Measurements from ENCODE around the gene ACTL7B.
"Not testable (repeated sequence)": the region's sequence is repeated elsewhere in the genome, so short reads cannot be mapped to it uniquely, and the experiment has no call there.

The ACTL7B gene

DNA sequence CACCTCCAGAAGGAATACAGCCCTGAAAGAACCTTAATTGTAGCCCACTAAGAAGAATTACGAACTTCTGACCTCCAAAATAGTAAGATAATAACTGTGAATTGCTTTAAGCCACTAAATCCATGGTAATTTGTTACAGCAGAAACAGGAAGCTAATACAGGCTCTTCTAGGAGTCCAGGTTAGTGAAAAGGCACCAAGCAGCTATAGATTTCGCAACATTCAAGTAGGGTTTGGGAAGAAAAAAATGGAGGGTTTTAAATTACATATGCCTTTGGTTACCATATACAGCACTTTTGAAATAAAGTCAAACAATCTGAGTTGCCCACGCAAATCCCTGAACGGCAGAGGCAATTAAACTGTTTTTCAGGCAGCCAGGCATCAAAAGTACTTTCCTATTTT is 4.6 kb upstream of the ACTL7B start:
- Histone ChIP-seq H3K9me3 (ENCODE audit: control insufficient read depth in 1 of 2, low read length in 2 of 2) (no peaks in the 10 kb centered on the region), H3K27ac (ENCODE audit: low read depth, low read length) (no peak overlapping the region), H3K4me1 (ENCODE audit: control insufficient read depth in 1 of 2, insufficient read depth in 2 of 2, low read length in 2 of 2) (no peaks in the 10 kb centered on the region), H3K4me3 (ENCODE audit: low read depth in 1 of 2, low read length in 2 of 2) (no peak overlapping the region), H3K9ac (ENCODE audit: low read depth in 1 of 2, low read length in 2 of 2) (no peak overlapping the region), H3K36me3 (ENCODE audit: control insufficient read depth in 1 of 2, insufficient read depth in 2 of 2, low read length in 2 of 2) (no peaks in the 10 kb centered on the region), H3K27me3 (ENCODE audit: control insufficient read depth in 1 of 2, insufficient read depth in 2 of 2, low read length in 2 of 2) (no peaks in the 10 kb centered on the region)

DNA sequence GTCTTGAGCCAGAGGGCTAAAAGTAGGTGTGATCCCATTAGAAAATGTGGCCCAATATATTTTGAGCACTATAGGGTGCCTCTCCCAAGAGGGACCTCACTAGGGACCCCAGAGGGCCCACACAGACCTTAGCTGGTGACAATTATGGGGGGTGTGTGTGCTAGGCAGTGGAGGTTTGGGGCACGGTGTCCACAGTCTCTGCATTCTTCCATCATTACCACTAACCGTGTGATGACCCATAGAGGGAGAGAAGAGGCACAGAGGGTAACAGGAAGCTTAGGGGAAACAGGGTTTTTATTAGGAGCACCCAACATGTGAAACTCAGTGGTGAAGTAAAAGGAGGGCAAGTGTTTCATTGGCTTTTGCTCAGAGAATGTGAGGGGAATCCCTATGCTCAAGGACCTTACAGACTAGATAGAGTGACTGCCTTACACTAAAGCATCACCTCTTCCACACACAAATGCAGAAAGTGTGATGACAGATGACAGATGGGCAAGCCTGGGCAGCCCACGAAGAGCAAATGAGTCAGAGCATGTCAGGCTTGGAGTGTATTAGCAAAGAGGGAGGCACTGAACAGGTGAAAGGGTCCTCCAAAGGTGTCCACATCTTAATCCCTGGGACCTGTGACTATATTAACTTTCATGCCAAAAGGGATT is 3.8 kb upstream of the ACTL7B start:
- Histone ChIP-seq H3K4me1 (ENCODE audit: control insufficient read depth in 1 of 2, insufficient read depth in 2 of 2, low read length in 2 of 2) (no peaks in the 10 kb centered on the region), H3K27ac (ENCODE audit: low read depth, low read length) (no peak overlapping the region)

DNA sequence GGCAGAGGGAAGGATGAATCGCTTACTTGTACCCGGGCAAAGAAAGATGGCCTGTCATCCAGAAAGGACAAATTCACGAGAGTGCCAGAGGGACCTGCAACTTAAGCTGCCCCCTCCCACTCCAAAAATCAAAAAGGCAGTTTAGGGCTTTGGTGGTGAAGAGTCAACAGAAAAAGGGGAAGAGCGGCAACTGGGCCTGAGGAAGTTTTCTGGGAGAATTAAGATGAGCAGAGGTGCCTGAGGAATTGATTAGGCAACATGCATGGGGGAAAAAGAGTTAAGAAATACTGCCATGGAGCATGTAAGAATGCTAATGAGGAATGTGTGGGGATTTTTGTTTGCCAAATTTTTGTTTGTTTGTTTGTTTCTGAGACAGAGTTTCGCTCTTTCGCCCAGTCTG is 1.8 kb upstream of the ACTL7B start:
- no peaks in the 10 kb centered on the region for H3K36me3 ChIP-seq (ENCODE audit: control insufficient read depth in 1 of 2, insufficient read depth in 2 of 2, low read length in 2 of 2)
- no peak overlapping the region for H3K4me3 ChIP-seq (ENCODE audit: low read depth in 1 of 2, low read length in 2 of 2)
- H3K9me3 ChIP-seq (ENCODE audit: control insufficient read depth in 1 of 2, low read length in 2 of 2): no peaks in the 10 kb centered on the region
- no peak overlapping the region for H3K27ac ChIP-seq (ENCODE audit: low read depth, low read length)
- no peak overlapping the region for H3K9ac ChIP-seq (ENCODE audit: low read depth in 1 of 2, low read length in 2 of 2)
- H3K4me1 ChIP-seq (ENCODE audit: control insufficient read depth in 1 of 2, insufficient read depth in 2 of 2, low read length in 2 of 2): no peaks in the 10 kb centered on the region
- H3K27me3 ChIP-seq (ENCODE audit: control insufficient read depth in 1 of 2, insufficient read depth in 2 of 2, low read length in 2 of 2): no peaks in the 10 kb centered on the region

More for the DNA sequence above, 3.8 kb upstream of the ACTL7B start:
- Histone ChIP-seq H3K9me3 (ENCODE audit: control insufficient read depth in 1 of 2, low read length in 2 of 2) (no peaks in the 10 kb centered on the region), H3K9ac (ENCODE audit: low read depth in 1 of 2, low read length in 2 of 2) (no peak overlapping the region), H3K27me3 (ENCODE audit: control insufficient read depth in 1 of 2, insufficient read depth in 2 of 2, low read length in 2 of 2) (no peaks in the 10 kb centered on the region), H3K4me3 (ENCODE audit: low read depth in 1 of 2, low read length in 2 of 2) (no peak overlapping the region), H3K36me3 (ENCODE audit: control insufficient read depth in 1 of 2, insufficient read depth in 2 of 2, low read length in 2 of 2) (no peaks in the 10 kb centered on the region)

DNA sequence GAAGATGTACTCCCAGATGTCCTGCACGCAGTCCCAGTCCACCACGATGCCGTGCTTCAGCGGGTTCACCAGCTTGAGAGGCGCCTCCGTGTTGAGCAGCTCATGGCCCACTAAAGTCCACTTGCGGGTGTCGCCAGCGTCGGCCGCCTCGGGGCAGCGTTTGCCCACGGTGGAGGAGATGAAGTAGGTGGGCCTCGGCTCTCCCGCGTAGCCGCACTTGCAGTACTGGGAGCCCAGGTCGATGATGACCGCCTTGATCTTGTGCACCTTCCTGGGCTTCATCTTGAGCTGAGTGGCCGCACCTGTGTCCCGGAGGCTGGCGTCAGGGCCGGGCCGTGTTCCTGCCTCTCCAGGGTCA is 278 bp downstream of the ACTL7B start:
- Histone ChIP-seq H3K4me3 (ENCODE audit: low read depth in 1 of 2, low read length in 2 of 2) (no peak overlapping the region), H3K4me1 (ENCODE audit: control insufficient read depth in 1 of 2, insufficient read depth in 2 of 2, low read length in 2 of 2) (no peaks in the 10 kb centered on the region), H3K9me3 (ENCODE audit: control insufficient read depth in 1 of 2, low read length in 2 of 2) (no peaks in the 10 kb centered on the region), H3K9ac (ENCODE audit: low read depth in 1 of 2, low read length in 2 of 2) (no peak overlapping the region), H3K36me3 (ENCODE audit: control insufficient read depth in 1 of 2, insufficient read depth in 2 of 2, low read length in 2 of 2) (no peaks in the 10 kb centered on the region), H3K27me3 (ENCODE audit: control insufficient read depth in 1 of 2, insufficient read depth in 2 of 2, low read length in 2 of 2) (no peaks in the 10 kb centered on the region), H3K27ac (ENCODE audit: low read depth, low read length) (no peak overlapping the region)

DNA sequence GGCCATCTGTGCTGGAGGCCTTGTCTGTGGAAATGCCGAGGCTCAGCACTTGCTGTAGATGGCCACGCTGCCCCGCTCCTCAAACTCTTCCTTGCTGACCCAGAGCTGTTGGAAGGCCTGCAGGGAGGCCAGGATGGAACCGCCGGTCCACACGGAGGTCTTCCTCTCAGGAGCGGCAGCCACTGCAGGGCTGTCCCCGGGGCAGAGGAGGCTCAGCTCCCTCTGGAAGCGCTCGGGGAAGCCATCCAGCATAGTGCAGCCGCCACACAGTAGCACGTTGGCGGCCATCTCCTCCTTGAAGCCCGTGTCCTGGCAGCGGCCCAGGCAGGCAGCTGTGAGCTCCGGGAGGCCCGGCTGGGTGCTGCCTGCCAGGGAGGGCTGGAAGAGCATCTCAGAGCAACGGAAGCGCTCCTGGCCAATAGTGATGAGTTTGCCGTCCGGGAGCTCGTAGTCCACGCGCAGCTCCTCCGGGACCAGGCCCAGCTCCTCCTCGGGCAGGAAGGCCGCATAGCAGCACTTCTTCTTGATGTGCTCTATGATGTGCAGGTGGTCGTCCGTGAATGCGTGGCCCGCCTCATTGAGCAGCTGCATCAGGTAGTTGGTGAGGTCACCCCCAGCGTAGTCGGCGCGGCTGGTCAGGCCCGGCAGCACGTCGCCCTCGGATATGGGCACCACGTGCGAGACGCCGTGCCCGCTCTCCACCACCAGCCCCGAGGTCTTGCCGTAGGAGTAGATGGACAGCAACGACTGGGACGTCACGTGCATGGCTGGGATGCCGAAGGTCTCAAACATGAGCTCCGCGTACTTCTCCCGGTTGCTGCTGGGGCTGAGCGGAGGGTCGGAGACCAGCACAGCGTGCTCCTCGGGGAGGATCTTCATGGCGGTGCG is 901 bp downstream of the ACTL7B start:
- H3K4me3 ChIP-seq (ENCODE audit: low read depth in 1 of 2, low read length in 2 of 2): no peak overlapping the region
- no peaks in the 10 kb centered on the region for H3K27me3 ChIP-seq (ENCODE audit: control insufficient read depth in 1 of 2, insufficient read depth in 2 of 2, low read length in 2 of 2)
- no peaks in the 10 kb centered on the region for H3K36me3 ChIP-seq (ENCODE audit: control insufficient read depth in 1 of 2, insufficient read depth in 2 of 2, low read length in 2 of 2)
- no peak overlapping the region for H3K27ac ChIP-seq (ENCODE audit: low read depth, low read length)
- no peaks in the 10 kb centered on the region for H3K9me3 ChIP-seq (ENCODE audit: control insufficient read depth in 1 of 2, low read length in 2 of 2)
- H3K9ac ChIP-seq (ENCODE audit: low read depth in 1 of 2, low read length in 2 of 2): no peak overlapping the region
- H3K4me1 ChIP-seq (ENCODE audit: control insufficient read depth in 1 of 2, insufficient read depth in 2 of 2, low read length in 2 of 2): no peaks in the 10 kb centered on the region

GRCh38 chr9:108854094-108854493 is 1.7 kb downstream of the ACTL7B start:
- Histone ChIP-seq H3K36me3 (ENCODE audit: control insufficient read depth in 1 of 2, insufficient read depth in 2 of 2, low read length in 2 of 2) (no peaks in the 10 kb centered on the region), H3K4me1 (ENCODE audit: control insufficient read depth in 1 of 2, insufficient read depth in 2 of 2, low read length in 2 of 2) (no peaks in the 10 kb centered on the region), H3K27me3 (ENCODE audit: control insufficient read depth in 1 of 2, insufficient read depth in 2 of 2, low read length in 2 of 2) (no peaks in the 10 kb centered on the region), H3K27ac (ENCODE audit: low read depth, low read length) (no peak overlapping the region), H3K9me3 (ENCODE audit: control insufficient read depth in 1 of 2, low read length in 2 of 2) (no peaks in the 10 kb centered on the region), H3K4me3 (ENCODE audit: low read depth in 1 of 2, low read length in 2 of 2) (no peak overlapping the region), H3K9ac (ENCODE audit: low read depth in 1 of 2, low read length in 2 of 2) (no peak overlapping the region)

- no peak overlapping the region for H3K27ac ChIP-seq (ENCODE audit: low read depth, low read length)
- H3K4me3 ChIP-seq (ENCODE audit: low read depth in 1 of 2, low read length in 2 of 2): no peak overlapping the region
- no peaks in the 10 kb centered on the region for H3K27me3 ChIP-seq (ENCODE audit: control insufficient read depth in 1 of 2, insufficient read depth in 2 of 2, low read length in 2 of 2)
- H3K9ac ChIP-seq (ENCODE audit: low read depth in 1 of 2, low read length in 2 of 2): no peak overlapping the region
- H3K9me3 ChIP-seq (ENCODE audit: control insufficient read depth in 1 of 2, low read length in 2 of 2): no peaks in the 10 kb centered on the region
- no peaks in the 10 kb centered on the region for H3K4me1 ChIP-seq (ENCODE audit: control insufficient read depth in 1 of 2, insufficient read depth in 2 of 2, low read length in 2 of 2)
- no peaks in the 10 kb centered on the region for H3K36me3 ChIP-seq (ENCODE audit: control insufficient read depth in 1 of 2, insufficient read depth in 2 of 2, low read length in 2 of 2)
Observed at GRCh38 chr9:108852079-108852478, 3.7 kb downstream of the ACTL7B start.

DNA sequence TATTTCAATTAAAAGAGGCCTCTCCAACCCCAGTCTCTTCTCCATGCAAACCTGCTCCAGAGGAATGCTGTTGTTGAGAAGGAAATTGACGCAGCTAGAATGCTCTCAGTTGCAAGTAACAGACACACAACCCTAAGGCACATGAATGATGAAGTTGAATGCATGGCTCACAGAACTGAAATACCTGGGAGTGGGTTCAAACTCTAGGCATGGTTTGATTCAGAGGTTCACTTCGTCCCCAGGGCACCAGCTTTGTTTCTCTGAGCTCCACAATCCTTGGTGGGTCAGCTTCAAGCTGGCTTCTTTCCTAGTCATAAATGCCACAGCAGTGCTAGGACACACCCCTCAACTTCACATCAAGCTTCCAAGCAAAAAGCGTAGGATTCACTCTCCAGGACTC is 4.6 kb downstream of the ACTL7B start:
- Histone ChIP-seq H3K27me3 (ENCODE audit: control insufficient read depth in 1 of 2, insufficient read depth in 2 of 2, low read length in 2 of 2) (no peaks in the 10 kb centered on the region), H3K4me1 (ENCODE audit: control insufficient read depth in 1 of 2, insufficient read depth in 2 of 2, low read length in 2 of 2) (no peaks in the 10 kb centered on the region), H3K36me3 (ENCODE audit: control insufficient read depth in 1 of 2, insufficient read depth in 2 of 2, low read length in 2 of 2) (no peaks in the 10 kb centered on the region), H3K27ac (ENCODE audit: low read depth, low read length) (no peak overlapping the region), H3K9me3 (ENCODE audit: control insufficient read depth in 1 of 2, low read length in 2 of 2) (no peaks in the 10 kb centered on the region), H3K4me3 (ENCODE audit: low read depth in 1 of 2, low read length in 2 of 2) (no peak overlapping the region), H3K9ac (ENCODE audit: low read depth in 1 of 2, low read length in 2 of 2) (no peak overlapping the region)

DNA sequence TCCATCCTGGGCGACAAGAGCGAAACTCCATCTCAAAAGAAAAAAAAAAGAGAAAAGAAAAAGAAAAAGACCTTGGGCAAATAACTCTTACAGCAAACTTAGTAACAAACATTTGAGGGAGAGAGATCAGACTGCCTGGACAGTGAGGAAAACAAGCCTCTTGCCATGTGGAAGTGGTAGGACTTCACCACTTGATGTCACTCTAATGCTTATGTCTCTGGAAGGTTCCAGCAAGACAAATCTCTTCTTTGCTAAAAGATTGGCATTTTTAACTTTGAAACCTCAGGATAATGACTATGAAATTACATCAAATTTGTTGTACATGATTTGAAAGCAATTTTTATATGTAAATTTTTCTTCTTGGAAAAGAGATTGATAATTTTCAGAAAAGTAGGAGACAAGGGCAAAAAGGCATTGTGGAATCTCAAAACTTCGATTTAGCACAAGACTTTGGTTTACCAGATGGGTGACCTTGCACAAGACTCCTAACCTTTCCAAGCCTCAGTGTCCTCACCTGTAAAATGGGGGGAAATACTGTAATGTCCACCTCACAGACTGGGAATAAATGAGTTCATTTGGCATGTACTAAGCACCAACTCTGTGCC is 5.4 kb downstream of the ACTL7B start:
- no peaks in the 10 kb centered on the region for H3K4me1 ChIP-seq (ENCODE audit: control insufficient read depth in 1 of 2, insufficient read depth in 2 of 2, low read length in 2 of 2)
- H3K27me3 ChIP-seq (ENCODE audit: control insufficient read depth in 1 of 2, insufficient read depth in 2 of 2, low read length in 2 of 2): no peaks in the 10 kb centered on the region
- H3K27ac ChIP-seq (ENCODE audit: low read depth, low read length): no peak overlapping the region
- H3K4me3 ChIP-seq (ENCODE audit: low read depth in 1 of 2, low read length in 2 of 2): no peak overlapping the region
- no peaks in the 10 kb centered on the region for H3K36me3 ChIP-seq (ENCODE audit: control insufficient read depth in 1 of 2, insufficient read depth in 2 of 2, low read length in 2 of 2)
- H3K9ac ChIP-seq (ENCODE audit: low read depth in 1 of 2, low read length in 2 of 2): no peak overlapping the region
- no peaks in the 10 kb centered on the region for H3K9me3 ChIP-seq (ENCODE audit: control insufficient read depth in 1 of 2, low read length in 2 of 2)

DNA sequence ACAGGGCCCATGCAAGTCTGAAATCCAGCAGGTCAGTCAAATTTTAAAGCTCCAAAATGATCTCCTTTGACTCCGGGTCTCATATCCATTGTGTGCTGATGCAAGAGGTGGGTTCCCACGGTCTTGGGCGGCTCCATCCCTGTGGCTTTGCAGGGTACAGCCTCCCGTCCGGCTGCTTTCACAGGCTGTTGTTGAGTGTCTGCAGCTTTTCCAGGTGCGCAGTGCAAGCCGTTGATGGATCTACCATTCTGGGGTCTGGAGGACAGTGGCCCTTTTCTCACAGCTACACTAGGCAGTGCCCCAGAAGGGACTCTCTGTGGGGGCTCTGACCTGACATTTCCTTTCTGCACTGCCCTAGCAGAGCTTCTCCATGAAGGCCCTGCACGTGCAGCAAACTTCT is 7.5 kb downstream of the ACTL7B start:
- not testable (repeated sequence) for H3K4me3 ChIP-seq (ENCODE audit: low read depth in 1 of 2, low read length in 2 of 2); H3K27ac ChIP-seq (ENCODE audit: low read depth, low read length); H3K9ac ChIP-seq (ENCODE audit: low read depth in 1 of 2, low read length in 2 of 2); H3K9me3 ChIP-seq (ENCODE audit: control insufficient read depth in 1 of 2, low read length in 2 of 2); H3K4me1 ChIP-seq (ENCODE audit: control insufficient read depth in 1 of 2, insufficient read depth in 2 of 2, low read length in 2 of 2); H3K27me3 ChIP-seq (ENCODE audit: control insufficient read depth in 1 of 2, insufficient read depth in 2 of 2, low read length in 2 of 2); H3K36me3 ChIP-seq (ENCODE audit: control insufficient read depth in 1 of 2, insufficient read depth in 2 of 2, low read length in 2 of 2)
